HL-60/S4 treated with retinoic acid at 250 ng/mL for 4 days and 3 days (cell line): ENCODE data around the gene GDF10.

ENCODE experiments used
- in situ Hi-C: fragments of 300-500 bp; cut with MboI; formaldehyde crosslinking; loops from 2 replicates; pipeline ENCODE4 v1.7.0; 2022; ENCODE audit warnings: low sequenced_read_pairs

The GDF10 gene

GRCh38 chr10:47268696-47269095 is 31.3 kb upstream of the GDF10 start:
- in situ Hi-C loops = no loop called here

DNA sequence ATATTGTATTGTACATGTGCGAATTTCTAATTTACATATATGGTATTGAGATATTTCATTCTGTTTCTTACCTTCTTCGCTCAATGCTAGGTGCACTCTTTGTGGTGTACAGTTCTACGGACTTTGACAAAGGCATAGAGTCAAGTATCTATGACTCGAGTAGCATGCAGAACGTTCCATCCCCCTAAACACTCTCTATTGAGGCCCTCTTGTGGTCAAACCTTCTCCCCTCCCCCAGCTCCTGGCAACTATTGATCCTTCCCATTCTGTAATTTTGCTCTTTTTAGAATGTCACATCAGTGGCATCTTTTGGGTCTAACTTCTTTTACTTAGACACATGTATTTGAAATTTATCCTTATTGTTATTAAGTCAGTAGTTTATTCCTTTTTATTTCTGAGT is 30.7 kb upstream of the GDF10 start:
- in situ Hi-C loops = no loop called here

DNA sequence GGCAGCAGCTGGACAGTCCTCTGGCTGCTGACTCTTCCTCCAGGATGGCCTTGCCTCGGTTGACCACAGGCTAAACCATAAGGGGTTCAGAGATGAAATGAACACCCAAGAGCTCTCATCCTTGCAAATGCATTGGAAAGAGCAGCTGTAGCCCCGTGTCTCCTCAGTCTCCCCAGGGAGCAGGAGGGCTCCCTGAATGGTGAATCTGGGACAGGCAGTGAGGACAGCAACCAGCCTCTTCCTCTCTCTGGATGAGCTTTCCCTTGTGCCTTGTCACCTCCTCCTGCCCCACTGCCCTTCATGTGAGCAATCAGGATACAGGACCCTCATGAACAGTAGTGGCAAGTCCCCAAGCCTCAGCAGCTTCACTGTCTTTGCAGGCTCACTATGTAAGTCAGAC is 23.9 kb upstream of the GDF10 start:
- in situ Hi-C loops = no loop called here

- in situ Hi-C loops = no loop called here
Observed at GRCh38 chr10:47276576-47277351, 23.2 kb upstream of the GDF10 start.

DNA sequence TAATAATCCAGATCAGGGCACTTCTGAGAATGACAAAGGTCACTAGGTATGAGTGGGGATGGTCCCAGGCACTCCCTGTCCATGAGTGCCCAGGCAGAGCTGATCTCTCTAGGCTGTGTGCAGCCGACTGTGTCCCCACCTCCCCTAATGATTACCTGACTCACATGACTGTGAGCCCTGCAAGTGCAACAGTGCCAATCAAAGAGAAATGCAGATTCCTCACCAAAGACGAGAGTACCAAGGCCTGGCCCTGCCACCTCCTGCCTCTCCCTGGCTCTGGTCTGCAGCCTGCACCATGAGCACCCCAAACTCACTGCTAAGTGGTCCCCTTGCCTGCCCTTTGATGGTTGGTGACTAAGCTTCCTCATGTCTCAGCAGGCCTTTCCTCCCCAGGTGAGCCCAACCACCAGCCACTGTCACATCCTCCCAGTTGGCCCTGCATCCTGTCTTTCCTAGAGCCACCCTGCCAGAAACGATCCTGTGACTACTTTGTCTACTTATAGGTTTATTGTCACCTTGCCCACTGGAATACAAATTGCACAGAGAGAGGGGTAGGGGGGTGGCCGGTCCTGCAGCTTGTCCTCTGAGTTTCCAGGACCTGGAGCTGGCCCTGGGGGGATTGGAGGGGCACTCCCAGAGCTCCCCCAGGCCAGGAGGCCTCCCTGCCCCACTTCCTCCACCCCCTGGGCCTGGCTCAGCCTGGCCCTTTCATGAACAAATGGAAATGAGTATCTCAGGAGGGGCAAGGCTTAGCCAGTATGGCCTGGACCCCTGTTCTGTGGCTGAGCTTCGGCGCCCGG is 22.4 kb upstream of the GDF10 start:
- in situ Hi-C loops = no loop called here

- in situ Hi-C loops = no loop called here
Observed at GRCh38 chr10:47278152-47278473, 21.9 kb upstream of the GDF10 start.

DNA sequence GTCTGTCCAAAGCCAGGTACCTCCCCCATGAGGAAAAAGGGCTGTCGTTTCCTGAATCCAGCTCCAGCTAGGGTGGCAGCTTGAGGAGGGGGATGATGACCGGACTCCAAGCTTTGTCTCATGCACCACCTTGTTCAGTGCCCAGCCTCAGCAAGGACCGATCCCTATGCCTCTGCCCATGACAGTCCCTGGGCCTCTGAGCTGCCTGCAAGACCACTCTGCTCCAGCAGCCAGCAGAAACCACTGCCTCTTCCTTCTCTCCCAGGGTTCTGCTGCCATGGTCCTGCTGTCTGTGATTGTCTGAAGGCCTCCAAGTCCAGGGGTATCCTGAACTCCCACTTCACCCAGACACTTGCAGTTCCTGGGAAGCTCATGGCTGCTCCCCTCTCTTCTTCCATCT is 21.3 kb upstream of the GDF10 start:
- in situ Hi-C loops = no loop called here

GRCh38 chr10:47279276-47279675 is 20.7 kb upstream of the GDF10 start:
- in situ Hi-C loops = no loop called here

GRCh38 chr10:47282005-47282656 is 17.9 kb upstream of the GDF10 start:
- in situ Hi-C loops = no loop called here

GRCh38 chr10:47282657-47283018 is 17.4 kb upstream of the GDF10 start:
- in situ Hi-C loops = no loop called here

DNA sequence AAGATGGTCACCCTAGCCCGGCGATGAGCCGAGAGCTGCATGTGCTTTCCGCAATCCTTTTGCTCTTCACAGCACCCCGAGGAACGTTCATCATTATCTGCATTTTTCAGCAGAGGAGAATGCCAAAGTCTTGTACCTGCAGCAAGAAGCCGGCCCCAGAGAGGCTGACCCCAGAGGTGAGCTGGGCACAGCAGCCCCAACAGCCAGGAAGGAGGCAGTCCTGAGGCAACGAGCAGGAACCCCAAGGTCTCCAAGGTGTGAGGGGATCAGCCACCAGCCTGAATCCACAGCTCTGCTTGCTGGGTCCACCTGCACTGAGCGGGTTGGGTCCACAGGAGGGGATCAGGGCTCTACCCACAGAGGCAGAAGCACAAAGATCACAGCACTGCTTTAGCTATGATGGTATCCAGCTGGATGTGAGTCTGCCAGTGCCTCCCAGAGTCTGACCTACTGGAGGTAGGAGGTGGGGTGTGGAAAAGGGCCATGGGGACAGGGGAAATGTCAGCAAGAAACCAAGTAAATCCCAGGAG is 16.8 kb upstream of the GDF10 start:
- in situ Hi-C loops = no loop called here

- in situ Hi-C loops = no loop called here
Observed at GRCh38 chr10:47283848-47284247, 16.1 kb upstream of the GDF10 start.

- in situ Hi-C loops = no loop called here
Observed at GRCh38 chr10:47285381-47286115, 14.4 kb upstream of the GDF10 start.

GRCh38 chr10:47286116-47286505 is 13.9 kb upstream of the GDF10 start:
- in situ Hi-C loops = no loop called here

DNA sequence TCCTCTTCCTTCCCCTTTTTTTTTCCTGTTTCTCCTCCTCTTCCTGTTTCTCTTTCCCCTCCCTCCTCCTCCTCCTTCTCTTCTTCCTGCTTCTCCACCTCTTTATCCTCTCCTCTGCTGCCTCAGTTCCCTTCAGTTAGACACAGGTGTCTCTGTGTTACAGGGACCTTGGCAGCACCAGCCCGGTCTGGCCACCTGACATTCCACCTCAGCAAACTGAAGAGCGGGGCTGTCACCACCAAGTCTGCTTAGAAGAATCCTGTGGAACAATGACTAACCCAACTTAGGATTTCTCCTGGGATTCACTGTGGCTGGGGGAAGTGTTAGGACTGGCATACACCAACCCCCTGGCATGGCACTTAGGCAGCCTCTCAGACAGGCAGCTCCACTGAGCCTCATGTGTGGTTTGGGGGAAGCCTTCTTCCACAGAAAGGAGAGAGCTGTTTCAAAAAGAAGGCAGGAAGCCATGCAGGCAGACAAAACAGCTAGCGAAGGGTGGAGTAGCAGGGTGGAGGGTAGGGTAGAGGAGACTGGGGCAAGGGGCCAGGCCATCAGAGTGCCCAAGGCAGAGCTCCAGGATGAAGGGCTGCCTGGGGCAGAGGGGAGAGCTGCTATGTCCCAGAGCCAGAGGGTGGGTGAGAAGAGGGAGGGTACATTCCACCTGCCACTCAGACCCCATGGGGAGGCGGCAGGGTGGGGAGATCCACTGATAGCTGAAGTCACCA is 13.2 kb upstream of the GDF10 start:
- in situ Hi-C loops = no loop called here

DNA sequence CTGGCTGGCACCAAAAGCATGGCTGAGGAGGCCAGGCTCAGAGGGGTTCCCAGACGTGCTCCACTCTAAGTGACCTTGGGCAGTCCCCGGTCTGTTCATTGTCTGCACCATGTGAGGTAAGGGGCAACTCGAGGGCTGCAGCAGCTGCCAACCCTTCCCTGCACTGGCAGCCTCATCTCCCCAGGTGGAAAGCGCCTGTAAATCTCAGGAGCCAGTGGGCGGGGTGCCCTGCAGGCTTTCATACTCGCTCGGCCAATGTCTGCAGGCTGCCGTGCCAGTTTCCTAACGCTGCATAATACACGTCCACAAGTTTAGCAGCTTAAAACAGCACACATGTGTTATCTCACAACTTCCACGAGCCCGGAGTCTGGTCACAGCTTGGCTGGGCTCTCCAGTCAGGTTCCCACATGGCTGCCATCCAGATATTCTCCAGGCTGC is 12.6 kb upstream of the GDF10 start:
- in situ Hi-C loops = no loop called here

DNA sequence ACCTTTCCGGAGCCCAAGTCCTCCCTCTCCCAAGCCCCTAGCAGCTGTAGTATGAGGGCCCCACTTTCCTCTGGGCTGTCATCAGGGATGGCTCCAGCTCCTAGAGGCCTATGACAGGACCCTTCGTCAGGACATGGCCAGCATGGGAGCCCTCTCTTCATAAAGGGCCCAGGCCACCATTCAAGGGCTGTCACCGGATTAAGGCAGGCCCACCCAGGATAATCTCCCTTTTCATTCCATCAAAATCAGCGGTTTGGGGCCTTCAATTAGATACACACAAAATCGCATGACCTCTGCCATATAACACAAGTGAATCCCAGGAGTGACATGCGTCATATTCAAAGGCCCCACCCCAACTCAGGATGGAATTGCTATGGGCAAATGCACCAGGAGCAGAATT is 12.2 kb upstream of the GDF10 start:
- in situ Hi-C loops = no loop called here

DNA sequence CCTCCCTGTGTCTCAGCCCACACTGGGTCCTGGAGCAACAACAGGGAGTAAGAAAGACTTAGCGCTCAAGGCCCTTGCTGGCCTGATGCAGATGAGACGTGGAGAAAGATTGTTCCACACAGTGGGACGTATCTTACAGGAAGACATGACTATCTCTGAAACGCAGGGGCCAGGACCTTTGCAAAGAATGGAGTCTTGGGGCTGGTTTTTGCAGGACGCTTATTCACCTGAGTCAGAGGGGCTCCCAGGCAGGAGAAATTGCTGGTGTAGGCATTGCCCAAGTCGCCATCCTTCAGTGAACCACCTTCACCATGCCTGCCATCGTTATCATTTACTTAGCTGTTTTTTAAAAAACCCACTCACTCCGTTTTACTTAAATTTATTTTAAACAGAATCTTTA is 11.8 kb upstream of the GDF10 start:
- in situ Hi-C loops = no loop called here

DNA sequence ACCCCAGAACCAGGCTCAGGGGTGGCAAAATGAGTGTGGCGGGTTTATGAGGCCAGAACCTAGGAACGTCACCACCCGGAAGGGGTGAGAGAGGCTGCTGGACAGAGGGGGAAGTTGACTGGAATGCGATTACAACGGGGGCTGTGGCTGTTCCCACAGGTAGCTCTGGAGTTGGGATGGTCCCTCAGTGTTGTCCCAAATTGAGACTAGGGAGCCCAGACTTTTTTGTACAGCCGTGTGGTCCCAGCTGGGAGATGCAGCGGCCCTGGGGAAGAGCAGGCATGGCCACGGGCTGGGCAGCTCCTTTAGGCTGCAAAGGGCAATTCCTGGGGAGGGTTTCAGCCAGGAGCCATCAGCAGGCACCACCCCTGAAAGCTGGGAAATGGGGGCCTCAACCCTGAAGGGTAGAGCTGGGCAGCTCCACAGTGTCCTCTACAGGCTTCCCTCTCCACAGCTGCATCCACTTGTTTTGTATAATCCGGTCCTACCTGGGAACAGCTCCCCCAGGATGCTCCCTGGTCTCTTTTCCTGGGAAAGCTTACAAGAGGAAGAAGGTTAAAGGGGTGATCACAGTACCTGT is 11.0 kb upstream of the GDF10 start:
- in situ Hi-C loops = no loop called here

- in situ Hi-C loops = no loop called here
Observed at GRCh38 chr10:47289921-47290320, 10.1 kb upstream of the GDF10 start.
